ENCODE results near the gene KEL.
"Not testable (repeated sequence)": the region's sequence is repeated elsewhere in the genome, so short reads cannot be mapped to it uniquely, and the experiment has no call there.

Gene KEL

DNA sequence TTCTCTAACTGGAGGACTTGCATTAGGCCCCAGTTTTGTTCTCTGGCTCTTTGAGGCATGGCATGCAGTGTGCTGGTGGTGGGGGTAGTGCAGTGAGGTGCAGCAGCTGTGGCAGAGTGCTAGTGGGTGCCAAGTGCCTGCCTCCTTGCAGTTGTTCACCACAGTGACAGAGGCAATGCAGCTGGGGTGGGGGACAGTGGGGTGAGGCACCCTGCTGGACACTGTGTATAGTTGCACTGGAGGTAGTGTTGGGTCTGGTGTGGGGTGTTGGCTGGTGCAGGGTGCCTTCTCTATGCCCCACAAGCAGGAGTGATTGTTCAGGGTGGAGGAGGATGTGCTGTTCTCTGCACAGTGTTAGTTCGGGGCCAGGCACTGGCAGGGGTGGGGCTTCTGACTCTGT is 21.7 kb upstream of the KEL start:
- Histone ChIP-seq H3K9ac (ENCODE audit: low read depth, low read length) (no peak overlapping the region), H3K9me3 (ENCODE audit: control insufficient read depth, insufficient read depth, low read length) (no peaks in the 10 kb centered on the region), H3K4me1 (ENCODE audit: insufficient read depth, low read length) (no peaks in the 10 kb centered on the region), H3K36me3 (ENCODE audit: insufficient read depth, low read length) (no peaks in the 10 kb centered on the region)

GRCh38 chr7:142978402-142978801 is 16.2 kb upstream of the KEL start:
- not testable (repeated sequence) for H3K36me3 ChIP-seq (ENCODE audit: insufficient read depth, low read length); H3K4me1 ChIP-seq (ENCODE audit: insufficient read depth, low read length); H3K9me3 ChIP-seq (ENCODE audit: control insufficient read depth, insufficient read depth, low read length); H3K9ac ChIP-seq (ENCODE audit: low read depth, low read length)

- Histone ChIP-seq H3K9ac (ENCODE audit: low read depth, low read length) (no peak overlapping the region), H3K4me1 (ENCODE audit: insufficient read depth, low read length) (no peaks in the 10 kb centered on the region), H3K9me3 (ENCODE audit: control insufficient read depth, insufficient read depth, low read length) (peaks cover 3% of the 10 kb centered on the region; the same call in 1 of the 2 replicates), H3K36me3 (ENCODE audit: insufficient read depth, low read length) (no peaks in the 10 kb centered on the region)
Measured at GRCh38 chr7:142974626-142975025, 12.5 kb upstream of the KEL start.

DNA sequence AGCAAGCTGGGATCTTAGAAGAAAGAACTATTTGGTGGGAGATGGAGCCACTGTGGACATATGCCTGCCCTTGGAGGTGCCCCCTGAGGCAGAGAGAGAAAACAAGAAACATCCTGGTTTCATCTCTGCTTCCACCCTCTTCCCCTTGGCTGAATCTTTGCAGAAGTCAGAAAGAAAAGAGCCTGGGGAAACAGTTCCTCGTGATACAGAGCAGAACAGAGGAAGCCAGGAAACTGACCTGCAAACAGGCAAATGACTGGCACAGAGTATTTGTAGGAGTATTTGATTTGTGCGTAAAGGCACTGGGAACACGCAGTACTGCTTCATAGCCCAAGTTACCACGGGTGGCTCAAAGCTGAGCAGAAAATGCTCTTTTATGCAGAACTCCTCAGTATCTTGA is 7.0 kb upstream of the KEL start:
- H3K9ac ChIP-seq (ENCODE audit: low read depth, low read length) = no peak overlapping the region
- H3K9me3 ChIP-seq (ENCODE audit: control insufficient read depth, insufficient read depth, low read length) = no peaks in the 10 kb centered on the region
- H3K4me1 ChIP-seq (ENCODE audit: insufficient read depth, low read length) = no peaks in the 10 kb centered on the region
- H3K36me3 ChIP-seq (ENCODE audit: insufficient read depth, low read length) = no peaks in the 10 kb centered on the region

- Histone ChIP-seq H3K9ac (ENCODE audit: low read depth, low read length) (no peak overlapping the region), H3K36me3 (ENCODE audit: insufficient read depth, low read length) (no peaks in the 10 kb centered on the region), H3K9me3 (ENCODE audit: control insufficient read depth, insufficient read depth, low read length) (no peaks in the 10 kb centered on the region), H3K4me1 (ENCODE audit: insufficient read depth, low read length) (peaks cover 2% of the 10 kb centered on the region; the same call in 1 of the 2 replicates)
Measured at GRCh38 chr7:142968229-142968628, 6.1 kb upstream of the KEL start.

DNA sequence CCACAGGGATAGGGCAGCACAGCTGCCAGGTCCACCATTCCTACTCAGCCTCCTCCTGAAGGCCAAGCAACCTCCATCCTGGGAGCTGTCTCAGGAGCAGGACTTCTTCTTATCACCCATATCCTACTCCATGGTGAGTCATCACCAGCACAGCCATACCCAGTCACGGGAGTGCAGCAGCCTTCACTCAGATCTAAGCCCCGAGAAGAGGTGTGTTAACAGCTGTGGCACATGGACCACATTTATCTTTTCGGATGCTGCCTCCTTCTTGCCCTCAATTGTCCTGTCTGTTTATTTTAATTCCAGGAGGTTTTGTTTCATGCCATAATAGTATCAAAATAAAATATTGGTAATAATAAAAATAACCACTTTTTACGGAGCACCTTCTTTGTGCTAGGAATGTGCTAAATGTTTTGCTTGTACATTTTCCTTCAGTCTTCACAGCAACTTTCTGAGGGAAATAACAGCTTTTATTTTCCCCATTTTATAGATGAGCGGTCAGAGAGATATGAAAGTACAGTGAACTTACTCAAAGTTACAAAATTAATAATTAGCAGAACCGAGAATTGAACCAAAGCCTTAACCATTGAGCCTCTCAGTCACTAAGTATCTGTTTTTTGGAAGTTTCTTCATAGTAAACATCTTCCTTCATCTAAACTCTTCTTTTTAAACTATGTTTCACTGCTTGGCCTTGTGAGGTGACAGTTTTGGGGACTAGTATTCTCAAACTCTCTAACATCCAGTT is 2.5 kb upstream of the KEL start:
- Histone ChIP-seq H3K9ac (ENCODE audit: low read depth, low read length) (no peak overlapping the region), H3K9me3 (ENCODE audit: control insufficient read depth, insufficient read depth, low read length) (no peaks in the 10 kb centered on the region), H3K4me1 (ENCODE audit: insufficient read depth, low read length) (peaks cover 12% of the 10 kb centered on the region; the same call in 1 of the 2 replicates), H3K36me3 (ENCODE audit: insufficient read depth, low read length) (no peaks in the 10 kb centered on the region)

- H3K9ac ChIP-seq (ENCODE audit: low read depth, low read length) = no peak overlapping the region
Measured at GRCh38 chr7:142963993-142964392, 1.8 kb upstream of the KEL start.

GRCh38 chr7:142962991-142963390 is 828 bp upstream of the KEL start:
- Histone ChIP-seq H3K9me3 (ENCODE audit: control insufficient read depth, insufficient read depth, low read length) (no peaks in the 10 kb centered on the region), H3K4me1 (ENCODE audit: insufficient read depth, low read length) (peaks cover 15% of the 10 kb centered on the region), H3K9ac (ENCODE audit: low read depth, low read length) (no peak overlapping the region), H3K36me3 (ENCODE audit: insufficient read depth, low read length) (no peaks in the 10 kb centered on the region; the same call in 1 of the 2 replicates)

More at GRCh38 chr7:142963993-142964392, 1.8 kb upstream of the KEL start:
- no peaks in the 10 kb centered on the region for H3K9me3 ChIP-seq (ENCODE audit: control insufficient read depth, insufficient read depth, low read length)
- H3K4me1 ChIP-seq (ENCODE audit: insufficient read depth, low read length) = peaks cover 12% of the 10 kb centered on the region; the same call in 1 of the 2 replicates
- H3K36me3 ChIP-seq (ENCODE audit: insufficient read depth, low read length) = no peaks in the 10 kb centered on the region

DNA sequence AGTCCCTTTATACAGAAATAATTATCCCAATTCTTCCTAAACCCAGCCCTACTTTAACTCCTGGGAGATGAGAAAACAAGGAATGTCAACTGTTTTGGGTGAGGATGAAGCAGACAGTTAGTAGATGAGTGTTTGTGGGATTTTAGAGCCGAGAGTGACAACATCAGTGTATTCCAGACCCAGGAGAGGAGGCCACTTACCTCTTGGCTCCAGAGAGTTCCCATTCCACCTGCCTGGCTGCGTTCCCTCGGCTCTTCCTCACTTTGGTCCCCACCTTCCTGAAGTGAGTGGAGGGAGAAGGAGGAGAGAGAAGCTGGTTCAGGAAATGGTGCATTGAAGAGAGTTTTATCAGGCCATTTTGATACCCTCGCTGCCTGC is 579 bp downstream of the KEL start:
- H3K4me1 ChIP-seq (ENCODE audit: insufficient read depth, low read length) = peaks cover 29% of the 10 kb centered on the region
- no peaks in the 10 kb centered on the region; the same call in 1 of the 2 replicates for H3K36me3 ChIP-seq (ENCODE audit: insufficient read depth, low read length)
- H3K9ac ChIP-seq (ENCODE audit: low read depth, low read length) = no peak overlapping the region
- no peaks in the 10 kb centered on the region for H3K9me3 ChIP-seq (ENCODE audit: control insufficient read depth, insufficient read depth, low read length)

DNA sequence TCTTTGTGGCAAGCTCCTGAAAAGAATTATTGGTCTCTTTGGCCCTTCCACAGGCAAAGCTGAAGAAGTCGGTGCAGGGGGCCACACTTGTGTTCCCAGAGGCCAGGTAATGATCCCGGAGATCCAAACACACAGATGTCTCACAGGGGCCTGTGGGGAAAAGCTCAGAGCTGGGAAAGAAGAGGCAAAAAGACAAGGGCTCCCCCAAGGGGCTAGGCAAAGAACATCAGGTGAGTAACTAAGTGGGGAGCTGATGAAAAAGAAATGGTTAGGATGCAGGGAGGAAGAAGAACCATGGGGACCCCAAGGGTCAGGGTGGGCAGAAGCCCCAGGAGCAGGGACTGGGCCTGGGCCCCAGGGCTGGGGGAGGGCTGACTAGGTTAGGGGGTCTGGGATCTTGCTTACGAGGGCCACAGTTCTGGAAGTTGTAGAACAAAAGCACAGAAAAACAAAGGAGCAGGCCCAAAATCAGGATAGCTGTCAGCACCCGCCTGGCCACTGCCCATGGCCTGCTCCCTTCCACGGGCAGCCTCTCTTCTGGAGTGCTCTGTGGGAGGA is 1.1 kb downstream of the KEL start:
- Histone ChIP-seq H3K9me3 (ENCODE audit: control insufficient read depth, insufficient read depth, low read length) (no peaks in the 10 kb centered on the region), H3K9ac (ENCODE audit: low read depth, low read length) (no peak overlapping the region), H3K36me3 (ENCODE audit: insufficient read depth, low read length) (no peaks in the 10 kb centered on the region; the same call in 1 of the 2 replicates), H3K4me1 (ENCODE audit: insufficient read depth, low read length) (peaks cover 29% of the 10 kb centered on the region)

DNA sequence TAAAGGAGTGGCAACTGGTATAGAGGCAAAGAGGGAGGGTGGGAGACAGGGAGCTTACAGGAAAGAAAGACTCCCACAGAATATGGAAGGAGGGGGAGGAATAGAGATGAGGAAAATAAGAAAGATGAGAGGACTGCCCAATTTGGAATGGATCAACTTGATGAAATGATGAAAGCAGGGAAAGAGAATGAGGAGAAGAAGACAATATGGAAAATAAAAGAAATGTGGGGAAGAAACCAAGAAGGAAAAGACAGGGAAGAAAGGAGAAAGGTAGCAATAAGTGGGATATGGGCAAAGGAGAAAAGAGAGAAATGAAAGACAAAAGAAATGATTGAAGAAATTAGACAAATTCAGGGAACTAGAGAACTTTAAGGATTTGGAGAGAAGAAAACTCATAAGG is 3.0 kb downstream of the KEL start:
- Histone ChIP-seq H3K9me3 (ENCODE audit: control insufficient read depth, insufficient read depth, low read length) (no peaks in the 10 kb centered on the region), H3K9ac (ENCODE audit: low read depth, low read length) (no peak overlapping the region), H3K4me1 (ENCODE audit: insufficient read depth, low read length) (peaks cover 29% of the 10 kb centered on the region), H3K36me3 (ENCODE audit: insufficient read depth, low read length) (no peaks in the 10 kb centered on the region; the same call in 1 of the 2 replicates)

- Histone ChIP-seq H3K9ac (ENCODE audit: low read depth, low read length) (no peak overlapping the region), H3K36me3 (ENCODE audit: insufficient read depth, low read length) (no peaks in the 10 kb centered on the region; the same call in 1 of the 2 replicates), H3K9me3 (ENCODE audit: control insufficient read depth, insufficient read depth, low read length) (no peaks in the 10 kb centered on the region), H3K4me1 (ENCODE audit: insufficient read depth, low read length) (peaks cover 23% of the 10 kb centered on the region)
Measured at GRCh38 chr7:142957723-142958122, 4.4 kb downstream of the KEL start.

DNA sequence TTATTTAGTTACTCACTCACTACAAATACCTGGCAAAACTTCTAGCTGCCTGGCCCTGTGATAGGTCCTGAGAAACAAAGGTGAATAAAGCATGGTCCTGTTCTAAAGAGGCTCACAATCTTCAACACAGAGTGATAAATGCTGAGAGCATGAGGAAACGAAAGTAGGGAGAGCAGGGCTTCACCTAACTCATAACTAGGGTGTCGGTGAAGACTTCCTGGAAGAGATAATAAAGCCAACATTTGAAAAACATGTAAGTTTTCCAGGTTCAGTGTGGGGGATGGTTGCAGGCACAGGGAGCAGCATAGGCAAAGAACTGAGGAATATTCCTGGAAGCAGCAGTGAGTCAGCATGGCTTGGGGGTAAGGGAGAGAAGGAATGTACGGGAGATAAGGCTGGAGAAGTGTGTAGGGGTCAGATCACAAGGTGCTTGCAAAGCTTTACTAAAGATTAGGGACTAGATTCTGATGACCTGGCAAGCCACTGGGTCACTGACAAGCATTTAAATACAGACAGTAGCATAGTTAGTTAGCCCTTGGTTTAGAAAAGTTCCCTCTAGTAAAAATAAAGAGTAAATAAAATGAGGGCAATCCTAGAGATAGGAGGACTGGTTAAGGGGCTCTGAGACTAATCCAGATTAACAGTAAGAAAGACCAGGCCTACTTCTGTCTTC is 5.1 kb downstream of the KEL start:
- Histone ChIP-seq H3K36me3 (ENCODE audit: insufficient read depth, low read length) (no peaks in the 10 kb centered on the region; the same call in 1 of the 2 replicates), H3K9me3 (ENCODE audit: control insufficient read depth, insufficient read depth, low read length) (no peaks in the 10 kb centered on the region), H3K9ac (ENCODE audit: low read depth, low read length) (no peak overlapping the region), H3K4me1 (ENCODE audit: insufficient read depth, low read length) (peaks cover 17% of the 10 kb centered on the region)

- Histone ChIP-seq H3K4me1 (ENCODE audit: insufficient read depth, low read length) (peaks cover 17% of the 10 kb centered on the region), H3K9me3 (ENCODE audit: control insufficient read depth, insufficient read depth, low read length) (no peaks in the 10 kb centered on the region), H3K36me3 (ENCODE audit: insufficient read depth, low read length) (no peaks in the 10 kb centered on the region; the same call in 1 of the 2 replicates), H3K9ac (ENCODE audit: low read depth, low read length) (no peak overlapping the region)
Measured at GRCh38 chr7:142954680-142955268, 7.4 kb downstream of the KEL start.
